NCI-H82 treated with DMSO at 0.1 percent for 48 hours (cell line): ENCODE data around the gene CPA2.
"Not testable (repeated sequence)": the region's sequence is repeated elsewhere in the genome, so short reads cannot be mapped to it uniquely, and the experiment has no call there.

Experiments used
- DNase-seq: peaks from one replicate; lab custom pipeline; 2025; ENCODE audit not compliant: unreplicated experiment; lab: John Stamatoyannopoulos, UW

The CPA2 gene

DNA sequence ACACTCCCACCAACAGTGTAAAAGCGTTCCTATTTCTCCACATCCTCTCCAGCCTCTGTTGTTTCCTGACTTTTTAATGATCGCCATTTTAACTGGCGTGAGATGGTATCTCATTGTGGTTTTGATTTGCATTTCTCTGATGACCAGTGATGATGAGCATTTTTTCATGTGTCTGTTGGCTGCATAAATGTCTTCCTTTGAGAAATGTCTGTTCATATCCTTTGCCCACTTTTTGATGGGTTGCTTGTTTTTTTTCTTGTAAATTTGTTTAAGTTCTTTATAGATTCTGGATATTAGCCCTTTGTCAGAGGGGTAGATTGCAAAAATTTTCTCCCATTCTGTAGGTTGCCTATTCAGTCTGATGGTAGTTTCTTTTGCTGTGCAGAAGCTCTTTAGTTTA is 17.0 kb upstream of the CPA2 start:
- DNase-seq: not testable (repeated sequence)

DNA sequence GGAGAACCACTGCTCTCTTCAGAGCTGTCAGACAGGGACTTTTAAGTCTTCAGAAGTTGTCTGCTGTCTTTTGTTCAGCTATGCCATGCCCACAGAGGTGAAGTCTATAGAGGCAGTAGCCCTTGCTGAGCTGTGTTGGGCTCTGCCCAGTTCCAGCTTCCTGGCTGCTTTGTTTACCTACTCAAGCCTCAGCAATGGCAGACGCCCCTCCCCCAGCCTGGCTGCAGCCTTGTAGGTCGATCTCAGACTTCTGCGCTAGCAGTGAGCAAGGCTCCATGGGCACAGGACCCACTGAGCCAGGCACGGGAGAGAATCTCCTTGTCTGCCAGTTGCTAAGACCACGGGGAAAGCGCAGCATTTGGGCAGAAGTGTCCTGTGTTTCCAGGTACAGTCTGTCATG is 12.1 kb upstream of the CPA2 start:
- no peak for DNase-seq

DNA sequence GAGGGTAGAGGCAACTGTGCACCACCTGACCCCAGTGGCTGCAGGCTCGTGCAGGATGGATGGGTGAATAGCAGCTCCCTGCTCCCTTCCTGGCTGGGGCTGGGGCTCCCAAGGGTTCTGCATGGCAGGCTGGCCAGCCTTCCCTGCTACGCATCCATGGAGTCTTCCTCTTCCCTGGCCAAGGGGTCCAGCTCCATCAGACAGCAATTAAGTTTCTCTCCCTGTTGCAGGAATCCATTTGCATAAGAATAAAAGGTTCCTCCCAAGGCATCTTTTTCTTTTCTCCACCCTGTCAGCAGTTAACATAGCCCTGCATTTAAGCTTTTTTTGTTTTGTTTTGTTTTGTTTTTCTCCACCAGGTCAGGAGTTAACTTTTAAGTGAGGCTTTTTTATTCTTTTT is 10.0 kb upstream of the CPA2 start:
- DNase-seq: no peak

DNA sequence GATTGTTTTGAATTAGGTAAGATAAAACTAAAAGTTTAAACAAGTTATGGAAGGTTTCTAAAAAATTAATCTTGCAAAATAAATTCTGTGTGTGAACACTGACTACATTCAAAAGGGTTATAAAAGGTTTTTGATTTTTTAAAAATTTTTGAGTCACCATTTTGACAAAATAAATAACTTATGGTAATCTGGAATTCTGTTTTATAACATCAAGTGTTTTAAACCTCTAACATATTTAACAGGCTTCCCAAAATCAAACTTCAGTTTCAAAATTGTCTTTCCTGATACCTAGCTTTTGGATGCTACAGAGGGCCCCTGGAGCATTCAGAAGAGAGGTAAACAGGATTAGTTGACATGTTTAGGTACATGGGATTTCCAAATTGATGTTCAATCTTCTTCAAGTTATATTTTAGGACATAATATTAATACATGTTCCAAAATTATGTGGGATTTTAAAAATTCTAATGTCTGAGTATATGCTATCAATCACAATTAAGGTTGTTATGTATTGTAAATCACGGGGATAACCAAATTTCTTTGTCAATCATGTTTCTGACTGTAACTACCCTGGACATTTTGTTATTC is 8.1 kb upstream of the CPA2 start:
- no peak for DNase-seq

DNA sequence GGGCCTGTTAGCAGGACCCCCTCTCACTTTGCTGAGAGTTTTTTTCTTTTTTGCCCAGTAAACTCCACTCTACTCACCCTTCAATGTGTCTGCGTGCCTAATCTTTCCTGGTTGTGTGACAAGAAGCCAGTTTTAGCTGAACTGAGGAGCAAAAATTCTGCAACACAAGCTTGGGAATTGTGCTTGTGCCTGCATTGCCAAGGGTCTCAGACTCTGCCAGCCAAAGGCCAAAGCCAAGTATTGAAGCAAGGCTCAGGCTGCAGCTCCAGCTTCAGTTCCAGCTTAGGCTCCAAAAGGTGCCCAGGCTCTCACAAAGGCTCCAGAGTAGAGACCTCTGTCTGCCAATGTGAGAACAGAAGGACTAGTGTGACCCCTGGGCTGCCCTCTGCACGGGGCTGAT is 4.2 kb upstream of the CPA2 start:
- DNase-seq: no peak

DNA sequence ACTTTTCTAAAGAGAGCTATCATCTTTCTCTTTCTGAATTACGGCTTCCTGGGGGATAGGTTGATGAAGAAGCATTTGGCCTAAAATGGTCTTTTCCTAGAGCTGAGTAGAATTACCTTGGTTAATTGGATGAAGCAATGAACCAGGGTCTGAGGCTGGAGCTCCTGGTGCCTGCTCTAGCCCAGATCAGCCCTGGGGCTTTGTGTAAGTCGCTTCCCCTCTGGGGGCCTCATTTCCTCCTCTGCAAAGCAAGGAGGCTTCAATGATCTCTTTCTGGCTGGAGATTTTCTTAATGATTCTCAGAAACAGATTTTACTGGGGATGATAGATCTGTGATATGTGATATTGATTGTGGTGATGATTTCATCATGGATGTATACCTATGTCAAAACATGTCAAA is 3.5 kb upstream of the CPA2 start:
- DNase-seq: peak; percentile 70

DNA sequence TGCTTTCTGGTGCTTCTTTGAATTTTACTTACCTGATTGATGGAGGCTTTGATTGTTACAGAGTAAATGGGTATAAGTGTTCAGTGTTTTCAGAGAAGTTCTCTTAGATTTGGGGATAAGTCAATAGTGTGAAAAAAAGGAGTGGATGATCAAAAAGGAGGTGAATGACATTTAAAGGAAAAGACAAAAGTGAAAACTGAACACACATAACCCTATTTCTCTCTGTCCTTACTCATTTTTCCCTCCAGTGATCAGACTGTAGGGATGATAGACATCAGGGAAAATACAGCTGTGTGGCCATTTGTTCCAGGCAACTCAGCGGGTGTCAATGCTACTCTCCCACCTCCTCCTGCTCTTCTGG is 278 bp downstream of the CPA2 start:
- no peak for DNase-seq

DNA sequence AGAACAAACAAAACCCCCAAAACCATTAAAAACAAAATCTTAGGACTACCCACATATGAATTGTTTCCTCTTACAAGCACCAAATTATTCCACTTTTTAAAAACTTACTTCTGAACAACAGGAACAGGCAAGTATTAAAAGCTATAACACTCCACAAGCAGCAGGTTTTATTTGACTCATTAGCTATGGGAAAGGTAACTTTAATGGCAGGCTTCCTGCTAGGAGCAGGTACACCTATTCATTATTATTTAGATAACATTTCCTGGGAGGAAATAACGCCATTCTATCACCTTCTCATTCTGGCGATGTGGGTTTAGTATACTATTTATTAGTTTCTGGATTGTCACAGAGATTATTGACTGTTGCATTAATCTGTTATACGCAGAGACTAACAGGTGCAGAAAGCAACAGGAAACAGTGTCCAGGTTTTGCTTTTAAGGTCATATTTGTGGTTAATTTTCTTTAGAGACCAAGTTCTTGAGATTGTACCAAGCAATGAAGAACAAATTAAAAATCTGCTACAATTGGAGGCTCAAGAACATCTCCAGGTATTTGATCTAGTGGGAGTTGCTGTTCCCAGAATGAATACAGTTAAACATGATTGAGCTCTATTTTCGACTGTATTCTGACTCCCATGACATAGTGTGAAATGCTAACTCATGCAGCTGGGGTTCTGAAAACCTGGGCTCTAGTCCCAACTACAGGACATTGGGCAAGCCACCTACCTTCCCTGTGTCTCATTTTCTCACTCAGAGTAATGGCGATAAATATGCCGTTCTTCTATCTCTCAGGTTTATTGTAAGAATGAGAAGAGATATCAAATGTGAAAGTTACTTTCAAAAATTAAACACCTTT is 2.0 kb downstream of the CPA2 start:
- DNase-seq: no peak

DNA sequence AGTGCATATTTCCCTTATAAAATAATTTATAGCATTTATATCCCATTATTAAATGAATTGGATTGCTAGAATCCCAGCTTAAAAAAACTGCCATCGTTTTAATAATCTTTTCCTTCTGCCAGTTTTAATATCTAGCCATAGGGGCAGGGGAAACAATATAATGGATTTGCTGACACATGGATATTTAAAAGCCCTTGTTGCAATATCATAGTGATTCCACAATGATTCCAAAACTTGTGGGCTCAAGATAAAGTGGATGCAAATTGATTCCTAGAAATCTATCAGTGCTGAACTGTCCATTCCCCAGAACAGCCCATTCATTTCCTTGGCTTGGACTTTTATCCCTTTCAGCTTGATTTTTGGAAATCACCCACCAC is 2.6 kb downstream of the CPA2 start:
- DNase-seq: no peak

DNA sequence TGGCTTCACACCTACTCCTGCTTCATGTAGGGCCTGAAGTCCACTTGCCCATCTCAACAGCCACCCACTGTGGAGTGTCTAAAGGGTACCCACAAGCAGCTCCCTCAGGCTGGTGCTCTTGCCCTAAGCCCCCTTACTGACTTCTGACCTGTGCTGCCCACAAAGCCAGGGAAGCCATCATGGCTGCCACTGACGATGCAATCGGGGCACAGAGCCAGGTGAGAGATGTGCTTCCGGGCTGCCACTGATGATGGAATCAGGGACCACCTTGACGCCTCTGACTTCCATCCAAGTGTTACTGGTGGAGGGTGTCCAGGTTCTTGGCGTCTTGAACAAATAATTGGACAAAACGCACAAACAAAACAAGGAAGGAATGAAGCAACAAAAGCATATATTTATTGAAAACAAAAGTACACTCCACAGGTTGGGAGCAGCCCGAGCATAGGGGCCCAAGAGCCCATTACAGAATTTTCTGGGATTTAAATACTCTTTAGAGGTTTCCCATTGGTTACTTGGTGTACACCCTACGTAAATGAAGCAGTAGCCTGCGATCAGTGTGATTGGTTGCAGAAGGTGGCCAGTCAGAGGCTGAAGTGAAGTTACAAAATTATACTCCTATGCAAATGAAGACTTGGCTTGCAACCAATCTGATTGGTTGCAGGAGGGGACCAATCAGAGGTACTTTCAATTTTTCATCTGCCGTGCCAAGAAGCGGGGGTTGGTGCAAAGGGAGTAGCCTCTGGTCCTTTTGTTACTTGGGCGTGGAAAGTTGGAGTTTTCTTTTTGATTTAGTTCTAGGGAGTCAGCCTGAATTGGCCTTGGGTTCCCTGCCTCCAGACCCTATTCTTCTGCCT is 4.5 kb downstream of the CPA2 start:
- DNase-seq: no peak

DNA sequence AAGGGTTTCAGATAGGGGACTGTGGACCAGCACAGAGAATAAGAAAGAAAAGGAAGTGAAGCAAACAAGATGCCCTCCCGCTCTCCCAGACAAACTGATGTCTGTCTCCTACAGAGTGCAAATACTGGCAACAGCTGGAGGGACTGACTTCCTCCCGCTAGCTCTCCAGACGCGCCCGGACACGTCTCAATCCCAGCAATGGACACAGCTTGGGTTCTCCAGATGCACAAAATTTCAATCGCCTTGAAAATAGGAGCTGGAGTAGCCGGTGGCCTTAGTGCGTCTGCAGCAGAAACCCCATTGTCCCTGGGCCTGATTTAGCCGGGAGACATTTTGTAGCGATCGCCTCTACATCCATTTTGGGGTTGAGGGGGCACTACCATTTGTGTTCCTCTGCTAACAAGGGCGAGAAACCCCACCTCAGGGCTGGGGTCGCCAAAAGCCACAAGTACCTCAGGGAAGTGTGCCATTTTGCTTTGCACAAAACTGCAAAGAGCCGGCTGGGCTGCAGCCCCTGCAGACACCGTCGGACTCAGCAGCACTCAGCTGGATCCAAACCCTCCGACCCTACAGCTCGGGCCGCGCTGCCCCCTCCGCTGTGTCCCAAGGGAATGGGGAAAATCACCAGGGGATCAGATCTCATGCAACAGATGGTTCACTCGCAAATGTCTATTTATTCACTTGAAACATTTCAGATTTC is 5.9 kb downstream of the CPA2 start:
- peak; percentile 71 for DNase-seq

DNA sequence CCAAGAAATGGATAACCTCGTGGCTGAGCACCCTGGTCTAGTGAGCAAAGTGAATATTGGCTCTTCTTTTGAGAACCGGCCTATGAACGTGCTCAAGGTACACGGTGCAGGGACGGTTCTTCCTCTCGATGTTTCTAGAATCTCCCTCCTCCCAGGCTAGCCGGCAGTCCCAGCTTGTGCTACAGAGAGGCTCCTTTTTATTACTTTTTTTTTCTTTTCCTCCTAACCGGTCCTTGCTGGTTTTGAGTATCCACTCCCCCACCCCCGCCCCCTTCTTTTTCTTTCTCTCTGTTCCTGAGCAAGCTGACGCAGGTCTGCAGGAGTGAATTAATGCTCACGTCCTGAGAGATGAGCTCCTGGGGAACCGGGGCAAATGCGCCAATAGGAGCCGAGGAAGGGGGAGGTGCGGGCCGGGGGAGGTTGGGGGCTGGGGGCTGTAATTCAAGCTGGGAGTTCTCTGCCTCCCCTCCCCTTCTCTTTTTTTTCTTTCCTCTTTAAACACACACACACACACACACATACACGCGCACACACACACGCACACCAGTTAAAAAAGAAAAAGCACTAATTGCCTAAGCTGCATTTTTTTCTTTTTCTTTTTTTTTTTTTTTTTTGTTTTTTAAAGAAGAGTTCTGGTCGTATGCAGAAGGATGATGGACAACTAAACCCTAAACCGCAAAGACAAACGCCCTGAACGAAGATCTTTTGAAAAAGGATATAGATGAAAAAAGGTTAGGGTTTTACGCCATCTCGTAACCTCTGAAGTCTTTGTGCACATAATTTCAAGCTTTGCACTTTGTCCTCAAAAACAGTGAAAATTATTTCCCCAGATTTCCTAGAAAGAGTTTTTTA is 6.6 kb downstream of the CPA2 start:
- peak; percentile 71 for DNase-seq

DNA sequence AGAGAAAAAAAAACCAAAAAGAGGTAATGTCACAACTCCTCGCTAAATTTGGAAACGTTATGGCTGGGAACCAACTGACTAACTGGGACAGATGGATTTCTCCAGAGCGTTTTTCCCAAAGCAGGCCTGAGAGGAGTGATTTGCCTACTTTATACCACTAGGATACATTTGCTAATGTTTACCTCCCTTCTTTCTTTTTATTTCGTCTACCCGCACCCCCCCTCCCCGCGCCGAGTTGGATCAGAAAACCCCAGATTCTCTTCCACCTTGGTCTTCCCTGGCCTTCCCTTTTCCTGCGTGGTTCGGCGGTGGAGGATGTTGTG is 7.2 kb downstream of the CPA2 start:
- no peak for DNase-seq

DNA sequence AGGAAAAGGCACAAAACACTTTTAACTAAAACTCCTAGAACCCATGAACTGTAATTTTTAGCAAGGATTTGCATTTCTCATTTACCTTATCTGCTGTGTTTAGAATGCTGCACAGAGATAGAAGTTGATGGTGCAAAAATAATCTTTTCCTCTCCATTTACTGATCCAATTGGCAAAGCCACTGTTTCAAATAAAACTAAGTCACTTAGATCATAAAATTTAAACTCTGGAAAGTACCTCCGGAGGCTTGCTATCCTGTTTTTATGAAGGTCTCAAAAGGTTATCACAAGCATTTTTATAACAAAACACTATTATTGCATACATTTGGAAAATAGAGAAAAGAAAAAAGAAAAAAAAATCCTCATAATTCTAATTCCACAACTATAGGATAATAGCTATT is 7.6 kb downstream of the CPA2 start:
- DNase-seq: no peak

DNA sequence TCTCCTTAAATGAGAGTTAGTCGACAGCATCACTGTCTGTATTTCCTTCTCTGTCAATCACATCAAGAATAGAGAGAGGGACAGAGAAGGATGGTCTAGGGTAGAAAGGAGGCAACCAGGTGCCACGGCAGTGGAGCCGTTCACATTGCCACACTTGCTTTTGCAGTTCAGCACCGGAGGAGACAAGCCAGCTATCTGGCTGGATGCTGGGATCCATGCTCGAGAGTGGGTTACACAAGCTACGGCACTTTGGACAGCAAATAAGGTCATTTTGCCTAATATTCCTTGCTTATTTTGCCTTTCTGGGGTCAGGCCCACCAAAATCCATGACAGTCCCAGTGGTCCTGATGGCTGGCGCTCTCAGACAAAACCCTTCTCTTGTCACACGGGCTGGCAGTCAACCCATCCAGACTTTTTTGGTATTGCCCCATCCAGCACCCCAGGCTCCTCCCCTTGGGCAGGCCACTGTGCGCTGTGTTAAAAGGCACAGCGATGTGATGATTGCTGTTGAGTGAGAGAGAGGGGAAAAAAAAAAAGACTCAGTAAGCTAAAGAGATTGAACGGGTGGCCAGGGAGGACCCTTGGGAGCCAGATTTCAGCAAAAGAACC is 8.4 kb downstream of the CPA2 start:
- no peak for DNase-seq

DNA sequence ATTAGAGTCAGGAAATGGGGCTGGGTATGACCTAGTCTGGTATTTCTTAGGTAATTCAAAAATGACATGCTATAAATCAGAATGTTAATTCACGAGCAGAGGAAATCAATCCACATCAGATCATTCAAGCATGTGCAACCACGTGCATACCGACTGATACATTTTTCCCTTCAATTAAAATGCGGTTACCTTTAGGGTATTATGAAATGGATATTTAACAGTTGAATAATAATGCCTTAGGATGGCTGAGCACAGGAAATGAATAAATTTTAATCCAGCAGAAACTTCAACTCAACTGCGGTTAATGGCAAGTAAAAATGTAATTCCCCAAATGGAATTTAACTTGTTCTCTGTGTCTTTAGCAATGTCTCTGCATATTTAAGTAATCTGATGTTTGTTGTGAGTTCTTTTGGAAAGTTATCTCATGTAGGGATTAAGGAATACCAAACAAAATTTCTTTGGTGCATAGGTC is 9.2 kb downstream of the CPA2 start:
- DNase-seq: no peak

DNA sequence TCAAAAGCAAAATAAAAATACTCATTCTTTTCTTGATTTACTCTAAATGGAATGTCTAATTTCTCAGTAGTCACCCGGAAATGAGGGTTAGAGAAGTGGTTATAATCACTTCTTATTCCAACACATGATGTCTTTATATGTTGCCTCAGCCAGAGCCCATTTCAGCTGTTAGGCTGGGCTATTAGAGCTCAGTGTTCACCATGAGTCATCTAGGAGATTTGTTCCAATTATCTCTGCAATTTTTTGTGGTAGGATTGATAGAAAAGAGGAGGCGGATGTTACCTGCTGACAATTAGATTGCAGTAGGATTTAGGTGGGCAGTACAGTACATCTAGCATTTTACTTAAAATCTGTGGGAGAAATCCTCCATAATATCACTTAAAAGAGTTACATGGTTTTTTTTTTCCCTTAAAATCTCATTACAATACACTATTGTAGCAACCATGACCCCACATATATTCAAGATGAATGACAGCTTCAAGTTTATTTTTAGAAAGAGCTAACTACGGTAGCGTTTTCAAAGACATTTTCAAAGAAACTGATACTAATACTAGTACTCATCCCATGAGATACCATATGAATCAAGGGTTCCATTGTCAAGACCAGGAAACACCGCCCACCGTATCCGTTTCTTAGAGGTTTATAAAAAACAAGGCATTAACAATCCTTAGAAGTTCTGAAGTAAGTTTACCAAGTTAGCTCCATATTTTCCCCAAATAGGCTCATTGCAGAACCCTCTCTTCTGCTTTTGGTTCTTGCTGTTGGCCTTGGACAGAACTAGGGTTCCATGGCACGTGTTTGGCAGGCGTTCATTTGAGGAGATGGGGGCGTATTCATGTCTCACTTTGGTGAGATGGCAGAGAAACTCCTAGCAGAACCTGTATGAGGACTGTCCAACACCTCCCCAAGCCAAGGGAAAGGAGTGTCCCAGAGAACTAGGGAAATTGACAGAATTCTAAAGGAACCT is 10.4 kb downstream of the CPA2 start:
- no peak for DNase-seq

DNA sequence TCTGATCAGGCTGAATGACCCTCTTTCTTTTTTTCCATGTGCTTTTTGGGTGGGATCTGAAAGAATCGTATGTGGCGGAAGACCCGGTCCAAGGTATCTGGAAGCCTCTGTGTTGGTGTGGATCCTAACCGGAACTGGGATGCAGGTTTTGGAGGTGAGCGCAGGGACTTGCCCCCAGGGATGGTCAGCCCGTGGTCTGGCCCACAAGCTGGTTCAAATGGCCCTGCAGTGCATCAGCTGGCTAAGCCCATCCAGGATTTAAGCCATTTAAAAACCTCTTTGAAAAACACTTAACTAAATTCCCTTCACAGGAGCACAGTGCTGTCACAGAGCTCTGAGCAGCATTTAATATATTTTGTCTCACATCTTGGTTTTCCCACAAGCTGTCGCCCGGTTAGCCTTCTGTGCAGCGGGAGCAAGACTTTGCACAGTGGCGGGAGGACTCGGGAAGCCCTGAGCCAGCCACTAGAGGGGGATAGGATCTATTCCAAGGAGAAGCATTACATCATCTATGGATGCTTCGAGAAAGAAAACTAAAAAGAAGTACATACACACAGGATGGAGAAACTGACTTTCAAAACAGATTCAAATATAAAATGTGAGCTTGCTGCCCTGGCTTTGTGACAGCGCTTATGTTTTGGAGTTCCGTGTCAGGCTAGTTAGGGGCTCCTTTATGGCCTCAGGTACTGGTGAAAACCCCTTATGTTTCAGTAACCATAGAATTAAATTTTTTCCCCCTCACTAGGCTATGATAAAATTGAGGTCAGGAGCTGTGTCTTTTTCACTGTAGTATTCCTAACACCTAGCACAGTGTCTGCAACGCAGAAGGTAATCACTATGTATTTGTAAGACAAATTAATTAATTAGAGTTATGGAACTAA is 11.3 kb downstream of the CPA2 start:
- peak; percentile 74 for DNase-seq
